IMR-90 (cell line): ENCODE data around the gene HS3ST6. TPM values are rescaled to one million over a fixed set of nuclear protein-coding genes. Genes with fewer than 3 reads are reported as not detected.
A peak's percentile ranks its signal among the peaks of the same experiment; 100 is the strongest.
"Not testable (repeated sequence)": the region's sequence is repeated elsewhere in the genome, so short reads cannot be mapped to it uniquely, and the experiment has no call there.

ENCODE experiments used
- ATAC-seq: fragments of 200-7000 bp; cut with Tn5 transposase; 2 replicates; pipeline ENCODE4 v1.9.1; 2020; ENCODE audit warnings: low read depth, mild to moderate bottlenecking, moderate library complexity
- BruUV-seq: library from RNA; stranded (reverse); fragments of 400-500 nt; replicated peaks from 2 replicates; lab custom pipeline; 2021; lab: Mats Ljungman, UMichigan
- CTCF ChIA-PET: fragments of 300-600 bp; formaldehyde crosslinking; extraction: SDS; loops from one replicate; lab custom pipeline; 2021; ENCODE audit warnings: antibody characterized with exemption; lab: Yijun Ruan, JAX
- POLR2A ChIA-PET: fragments of 300-600 bp; sonication (Branson Sonifier 250); formaldehyde crosslinking; loops from one replicate; lab custom pipeline; 2022; ENCODE audit warnings: antibody characterized with exemption; ENCODE audit not compliant: unreplicated experiment; lab: Charles Lee
- DNase-seq: peaks from one replicate; pipeline ENCODE4 v3.0.0; 2013
- H2AFZ ChIP-seq: replicated peaks from 2 replicates; pipeline ENCODE3; 2013; ENCODE audit warnings: low read length, mild to moderate bottlenecking; ENCODE audit not compliant: poor library complexity
- H2AK5ac ChIP-seq: 2 replicates; pipeline ENCODE4 v1.6.1; 2013; ENCODE audit warnings: low read depth, low read length, inconsistent platforms
- H2AK9ac ChIP-seq: replicated peaks from 2 replicates; pipeline ENCODE3; 2013; ENCODE audit warnings: mild to moderate bottlenecking, low read depth, low read length, moderate library complexity; ENCODE audit not compliant: poor library complexity
- H2BK120ac ChIP-seq: 2 replicates; pipeline ENCODE4 v1.6.1; 2013; ENCODE audit warnings: low read depth, low read length, inconsistent platforms
- H2BK15ac ChIP-seq: 3 replicates; pipeline ENCODE4 v1.6.1; 2013; ENCODE audit warnings: low read depth, low read length, inconsistent platforms
- H2BK20ac ChIP-seq: 2 replicates; pipeline ENCODE4 v1.6.1; 2013; ENCODE audit warnings: low read depth, mild to moderate bottlenecking, inconsistent platforms, low read length, moderate library complexity
- H2BK5ac ChIP-seq: 2 replicates; pipeline ENCODE4 v1.6.1; 2013; ENCODE audit warnings: mild to moderate bottlenecking, low read depth, low read length, inconsistent platforms; ENCODE audit not compliant: poor library complexity, severe bottlenecking
- H3K14ac ChIP-seq: replicated peaks from 2 replicates; pipeline ENCODE4 v1.6.1; 2013; ENCODE audit warnings: low read depth, low read length, inconsistent platforms
- H3K18ac ChIP-seq: 2 replicates; pipeline ENCODE4 v1.6.1; 2013; ENCODE audit warnings: low read depth, low read length, control low read depth
- H3K23ac ChIP-seq: 2 replicates; pipeline ENCODE4 v1.6.1; 2013; ENCODE audit warnings: low read depth, low read length, inconsistent platforms
- H3K27ac ChIP-seq: 2 replicates; pipeline ENCODE4 v1.5.1; 2013; ENCODE audit warnings: mild to moderate bottlenecking, control low read depth, low read length; ENCODE audit not compliant: insufficient read depth
- H3K27me3 ChIP-seq: 2 replicates; pipeline ENCODE4 v1.6.1; 2013; ENCODE audit warnings: low read length; ENCODE audit not compliant: control insufficient read depth, insufficient read depth
- H3K36me3 ChIP-seq: 2 replicates; pipeline ENCODE4 v1.6.1; 2013; ENCODE audit warnings: low read length, mixed read lengths; ENCODE audit not compliant: control insufficient read depth, insufficient read depth
- H3K4ac ChIP-seq: 2 replicates; pipeline ENCODE4 v1.6.1; 2013; ENCODE audit warnings: low read depth, low read length, inconsistent platforms
- H3K4me1 ChIP-seq: 2 replicates; pipeline ENCODE4 v1.6.1; 2013; ENCODE audit warnings: low read length, mixed read lengths; ENCODE audit not compliant: control insufficient read depth, insufficient read depth
- H3K4me2 ChIP-seq: 2 replicates; pipeline ENCODE4 v1.6.1; 2013; ENCODE audit warnings: low read depth, mild to moderate bottlenecking, control low read depth, low read length, moderate library complexity
- H3K4me3 ChIP-seq: 2 replicates; pipeline ENCODE4 v1.5.1; 2013; ENCODE audit warnings: low read depth, mild to moderate bottlenecking, control low read depth, low read length, moderate library complexity; ENCODE audit not compliant: insufficient read depth
- H3K56ac ChIP-seq: 2 replicates; pipeline ENCODE4 v1.6.1; 2013; ENCODE audit warnings: low read length, inconsistent platforms; ENCODE audit not compliant: insufficient read depth; ENCODE audit errors: extremely low read depth
- H3K79me1 ChIP-seq, 2 experiments: 2 replicates each; pipeline ENCODE4 v1.6.1; 2013; ENCODE audit warnings: low read length in 2 of 2, inconsistent platforms in 1 of 2, low read depth in 1 of 2
- H3K9ac ChIP-seq: 2 replicates; pipeline ENCODE4 v1.6.1; 2013; ENCODE audit warnings: low read depth, low read length, control low read depth
- H3K9me1 ChIP-seq: 2 replicates; pipeline ENCODE4 v1.6.1; 2013; ENCODE audit warnings: low read length, inconsistent platforms; ENCODE audit not compliant: insufficient read depth
- H3K9me3 ChIP-seq: 2 replicates; pipeline ENCODE4 v1.6.1; 2013; ENCODE audit warnings: low read length; ENCODE audit not compliant: control insufficient read depth, insufficient read depth
- H4K20me1 ChIP-seq: 2 replicates; pipeline ENCODE4 v1.6.1; 2013; ENCODE audit warnings: low read length, inconsistent platforms; ENCODE audit not compliant: insufficient read depth
- H4K5ac ChIP-seq: 2 replicates; pipeline ENCODE4 v1.6.1; 2013; ENCODE audit warnings: mild to moderate bottlenecking, low read depth, low read length, control low read depth
- H4K8ac ChIP-seq, 2 experiments: 2 replicates each; pipeline ENCODE4 v1.6.1; 2013; ENCODE audit warnings: low read depth in 2 of 2, low read length in 2 of 2, control low read depth in 1 of 2, inconsistent platforms in 1 of 2
- H4K91ac ChIP-seq: 2 replicates; pipeline ENCODE4 v1.6.1; 2013; ENCODE audit warnings: low read depth, low read length, inconsistent platforms; ENCODE audit not compliant: insufficient read depth
- MXI1 ChIP-seq: IDR thresholded peaks from 2 replicates; pipeline ENCODE4 v1.6.1; 2012; ENCODE audit warnings: low read depth, mild to moderate bottlenecking, low read length, moderate library complexity, borderline replicate concordance
- RFX5 ChIP-seq: IDR thresholded peaks from 2 replicates; pipeline ENCODE4 v1.8.0; 2012; ENCODE audit warnings: low read depth, mild to moderate bottlenecking, low read length, moderate library complexity
- WGBS, 2 experiments: methylation state at CpG; one replicate each; pipeline versions ENCODE4 v1.1.5 to v1.1.7; 2013; ENCODE audit warnings: missing lambda C conversion rate in 2 of 2; ENCODE audit not compliant: insufficient read length in 1 of 2; ENCODE audit errors: extremely low coverage in 2 of 2; 5-methylcytosine and 5-hydroxymethylcytosine counted together
- dilution Hi-C: fragments of 300-500 bp; cut with HindIII; formaldehyde crosslinking; loops from one replicate; pipeline ENCODE4 v1.14.3; 2018; ENCODE audit warnings: low sequenced_read_pairs; ENCODE audit not compliant: unreplicated experiment
- in situ Hi-C: fragments of 300-500 bp; cut with MboI; formaldehyde crosslinking; loops from 3 replicates; pipeline ENCODE4 v1.14.3; 2019; ENCODE audit warnings: low sequenced_read_pairs, inconsistent platforms, mixed read lengths
- intact Hi-C: fragments of 100-400 bp; cut with micrococcal nuclease; formaldehyde crosslinking; loops from 2 replicates; pipeline ENCODE4 v1.10.0; 2022
- polyA plus RNA-seq, 3 experiments: library from polyadenylated mRNA; depleted of rRNA; stranded (reverse); fragments of >200 nt; gene quantifications; 2 replicates each; pipeline ENCODE4 v1.2.3, GENCODE V29; 2012; ENCODE audit warnings: low replicate concordance in 1 of 3
- total RNA-seq: library from RNA; depleted of rRNA; stranded (reverse); fragments of >200 nt; gene quantifications from 2 replicates; pipeline ENCODE4 v1.2.3, GENCODE V29; 2012
- TF ChIP-seq, protein P1 (sequence below): conservative IDR thresholded peaks from 2 replicates; pipeline ENCODE4 v1.5.1; 2012; ENCODE audit warnings: mild to moderate bottlenecking, low read depth, low read length, improper control_type of control experiment

HS3ST6 gene
- total and polyA plus RNA-seq, 2 of the 4 experiments (the other 2 are of a cell fraction): not detected

DNA sequence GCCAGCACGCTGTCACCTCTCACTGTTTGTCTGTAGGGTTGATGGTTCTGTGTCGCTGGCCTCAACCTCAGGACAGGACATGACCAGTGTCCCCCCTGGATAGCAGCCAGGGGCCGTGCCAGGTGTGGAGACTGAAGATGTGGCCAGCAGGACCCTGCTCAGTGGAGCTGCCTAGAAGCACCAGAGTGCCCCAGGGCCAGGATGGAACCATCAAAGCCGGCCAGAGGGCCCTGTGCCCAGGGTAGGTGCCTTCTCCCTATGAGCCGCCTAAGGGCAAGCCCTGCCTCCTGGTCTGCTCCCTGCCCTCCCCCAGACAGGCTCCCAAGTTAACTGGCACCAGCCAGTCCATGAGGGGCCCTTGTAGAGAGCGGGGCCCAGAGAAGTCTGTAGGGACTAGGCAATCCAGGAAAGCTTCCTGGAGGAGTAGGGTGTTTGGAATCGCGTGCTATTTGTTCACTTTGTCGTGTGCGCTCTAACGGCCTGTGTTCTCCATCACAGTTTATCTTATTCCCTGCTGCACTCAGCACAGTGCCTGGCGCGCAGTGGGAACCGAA, 40.6 kb upstream of the HS3ST6 start:
- ChIA-PET POLR2A (no interaction called here), CTCF (no interaction called here)
- WGBS, 2 experiments: 55% methylated on average over 2 of the region's 14 CpGs; no CpG with 5 or more reads in 1 of the 2 experiments
- H2AFZ ChIP-seq: peak overlapping the region; percentile 100
- H3K9ac ChIP-seq: peak overlapping the region; percentile 83
- H3K23ac ChIP-seq: peak overlapping the region; percentile 79
- peak overlapping the region; percentile 19; the same call in 1 of the 2 replicates for H3K4me3 ChIP-seq
- H3K4me1 ChIP-seq: peaks cover 7% of the 10 kb centered on the region
- H3K18ac ChIP-seq: peak overlapping the region; percentile 28; the same call in 1 of the 2 replicates
- intact Hi-C loops: no loop called here
- peak overlapping the region; percentile 37 for H3K27ac ChIP-seq
- H3K4me2 ChIP-seq: peak overlapping the region; percentile 74
- H3K36me3 ChIP-seq: peaks cover 25% of the 10 kb centered on the region
- H3K27me3 ChIP-seq: peaks cover 2% of the 10 kb centered on the region; the same call in 1 of the 2 replicates
- no TSS peak for BruUV-seq
- H2BK15ac ChIP-seq: no peak overlapping the region
- peak overlapping the region; percentile 89 to 90 for H4K8ac ChIP-seq
- peak overlapping the region; percentile 100 for H2AK9ac ChIP-seq
- TF ChIP-seq, protein P1, sequence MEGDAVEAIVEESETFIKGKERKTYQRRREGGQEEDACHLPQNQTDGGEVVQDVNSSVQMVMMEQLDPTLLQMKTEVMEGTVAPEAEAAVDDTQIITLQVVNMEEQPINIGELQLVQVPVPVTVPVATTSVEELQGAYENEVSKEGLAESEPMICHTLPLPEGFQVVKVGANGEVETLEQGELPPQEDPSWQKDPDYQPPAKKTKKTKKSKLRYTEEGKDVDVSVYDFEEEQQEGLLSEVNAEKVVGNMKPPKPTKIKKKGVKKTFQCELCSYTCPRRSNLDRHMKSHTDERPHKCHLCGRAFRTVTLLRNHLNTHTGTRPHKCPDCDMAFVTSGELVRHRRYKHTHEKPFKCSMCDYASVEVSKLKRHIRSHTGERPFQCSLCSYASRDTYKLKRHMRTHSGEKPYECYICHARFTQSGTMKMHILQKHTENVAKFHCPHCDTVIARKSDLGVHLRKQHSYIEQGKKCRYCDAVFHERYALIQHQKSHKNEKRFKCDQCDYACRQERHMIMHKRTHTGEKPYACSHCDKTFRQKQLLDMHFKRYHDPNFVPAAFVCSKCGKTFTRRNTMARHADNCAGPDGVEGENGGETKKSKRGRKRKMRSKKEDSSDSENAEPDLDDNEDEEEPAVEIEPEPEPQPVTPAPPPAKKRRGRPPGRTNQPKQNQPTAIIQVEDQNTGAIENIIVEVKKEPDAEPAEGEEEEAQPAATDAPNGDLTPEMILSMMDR: no peak
- TF ChIP-seq MXI1 (no peak), RFX5 (no peak)
- peak overlapping the region; percentile 70 for H3K4ac ChIP-seq
- peaks cover 3 to 29% of the 10 kb centered on the region in 2 experiments; a peak in 3 of 4 replicates for H3K79me1 ChIP-seq
- peak overlapping the region; percentile 76 for H3K14ac ChIP-seq
- H3K56ac ChIP-seq: no peak overlapping the region
- H3K9me1 ChIP-seq: 0 out of 2 replicates have a peak, but pooled peaks cover 8% of the 10 kb centered on the region
- H4K5ac ChIP-seq: peak overlapping the region; percentile 85
- H2BK20ac ChIP-seq: no peak overlapping the region
- peaks cover 35% of the 10 kb centered on the region for H4K20me1 ChIP-seq
- in situ Hi-C loops: no loop called here
- DNase-seq (no peak), ATAC-seq (no peak)
- dilution Hi-C loops: no loop called here
- H2AK5ac ChIP-seq: peak overlapping the region; percentile 77
- no peaks in the 10 kb centered on the region for H3K9me3 ChIP-seq
- H2BK120ac ChIP-seq: peak overlapping the region; percentile 54
- peak overlapping the region; percentile 15 for H2BK5ac ChIP-seq
- H4K91ac ChIP-seq: peak overlapping the region; percentile 35; the same call in 1 of the 2 replicates

DNA sequence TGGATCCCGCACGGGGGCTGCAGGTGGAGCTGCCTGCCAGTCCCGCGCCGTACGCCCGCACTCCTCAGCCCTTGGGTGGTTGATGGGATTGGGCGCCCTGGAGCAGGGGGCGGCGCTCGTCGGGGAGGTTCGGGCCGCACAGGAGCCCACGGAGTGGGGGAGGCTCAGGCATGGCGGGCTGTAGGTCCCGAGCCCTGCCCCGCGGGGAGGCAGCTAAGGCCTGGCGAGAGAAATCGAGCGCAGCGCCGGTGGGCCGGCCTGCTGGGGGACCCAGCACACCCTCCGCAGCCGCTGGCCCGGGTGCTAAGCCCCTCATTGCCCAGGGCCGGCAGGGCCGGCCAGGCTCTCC, 39.9 kb upstream of the HS3ST6 start:
- Histone ChIP-seq H3K79me1 (peaks cover 3 to 24% of the 10 kb centered on the region in 2 experiments; a peak in 3 of 4 replicates), H3K36me3 (peaks cover 18% of the 10 kb centered on the region), H4K20me1 (peaks cover 28% of the 10 kb centered on the region)
- H3K18ac ChIP-seq, intact Hi-C loops, H3K56ac ChIP-seq, H3K23ac ChIP-seq, H2BK15ac ChIP-seq, H3K9me1 ChIP-seq, H2BK20ac ChIP-seq, in situ Hi-C loops, H3K9me3 ChIP-seq, H3K4me2 ChIP-seq, H3K27ac ChIP-seq, H3K27me3 ChIP-seq, CTCF ChIA-PET, DNase-seq, dilution Hi-C loops, POLR2A ChIA-PET, H3K4me3 ChIP-seq, H2AK9ac ChIP-seq, H3K4me1 ChIP-seq, H2BK120ac ChIP-seq, H2AFZ ChIP-seq, ATAC-seq, H2AK5ac ChIP-seq, H2BK5ac ChIP-seq, BruUV-seq, H4K5ac ChIP-seq, H3K14ac ChIP-seq, H4K91ac ChIP-seq, H3K4ac ChIP-seq, H4K8ac ChIP-seq, H3K9ac ChIP-seq: not testable (repeated sequence)
- 84% methylated on average over 14 of the region's 30 CpGs; no CpG with 5 or more reads in 1 of the 2 experiments for WGBS, 2 experiments
